A673 (cell line): ENCODE data around the gene ACTL10. TPM values are rescaled to one million over a fixed set of nuclear protein-coding genes. Genes with fewer than 3 reads are reported as not detected.

ENCODE experiments used
- BruUV-seq: library from RNA; stranded (reverse); fragments of 400-500 nt; replicated peaks from 2 replicates; lab custom pipeline; 2021; lab: Mats Ljungman, UMichigan
- CTCF ChIA-PET: fragments of 300-600 bp; sonication (Branson Sonifier 250); formaldehyde crosslinking; loops from one replicate; lab custom pipeline; 2022; ENCODE audit warnings: antibody characterized with exemption; lab: Charles Lee
- POLR2A ChIA-PET: fragments of 300-600 bp; sonication (Branson Sonifier 250); formaldehyde crosslinking; loops from one replicate; lab custom pipeline; 2022; ENCODE audit warnings: antibody characterized with exemption; ENCODE audit not compliant: low non-redundant PET; lab: Charles Lee
- DNase-seq: peaks from one replicate; pipeline ENCODE4 v3.0.0-alpha.2; 2015; ENCODE audit warnings: low spot score
- H3K27ac ChIP-seq: fragments of 200-600 bp; sonication (generic); 2 replicates; pipeline ENCODE4 v1.5.1; 2016; ENCODE audit warnings: mixed run types, low read depth, mild to moderate bottlenecking, mixed read lengths, antibody characterized with exemption, low read length; ENCODE audit not compliant: poor library complexity, severe bottlenecking
- H3K27me3 ChIP-seq: fragments of 200-600 bp; sonication (generic); replicated peaks from 2 replicates; pipeline ENCODE4 v1.6.1; 2017; ENCODE audit warnings: mixed run types, low read depth, mild to moderate bottlenecking, mixed read lengths, antibody characterized with exemption, low read length; ENCODE audit not compliant: insufficient read depth, poor library complexity
- H3K36me3 ChIP-seq: fragments of 200-600 bp; sonication (generic); 2 replicates; pipeline ENCODE4 v1.6.1; 2016; ENCODE audit warnings: mixed run types, mild to moderate bottlenecking, mixed read lengths, antibody characterized with exemption, low read length; ENCODE audit not compliant: insufficient read depth, poor library complexity, severe bottlenecking
- H3K4me1 ChIP-seq: fragments of 200-600 bp; sonication (generic); 2 replicates; pipeline ENCODE4 v1.6.1; 2017; ENCODE audit warnings: mixed run types, mild to moderate bottlenecking, mixed read lengths, antibody characterized with exemption, low read length; ENCODE audit not compliant: insufficient read depth, poor library complexity, severe bottlenecking
- H3K4me3 ChIP-seq: fragments of 200-600 bp; sonication (generic); 2 replicates; pipeline ENCODE4 v1.5.1; 2016; ENCODE audit warnings: low read depth, mixed run types, mild to moderate bottlenecking, mixed read lengths, low read length; ENCODE audit not compliant: poor library complexity, severe bottlenecking
- H3K9me3 ChIP-seq: fragments of 200-600 bp; sonication (generic); 2 replicates; pipeline ENCODE4 v1.6.1; 2016; ENCODE audit warnings: mixed run types, low read depth, mild to moderate bottlenecking, mixed read lengths, antibody characterized with exemption, low read length; ENCODE audit not compliant: poor library complexity, severe bottlenecking
- EZH2 ChIP-seq: fragments of 200-600 bp; sonication (generic); IDR thresholded peaks from 2 replicates; pipeline ENCODE4 v1.6.1; 2017; ENCODE audit warnings: borderline replicate concordance, low read depth, mild to moderate bottlenecking, mixed read lengths, antibody characterized with exemption, low read length; ENCODE audit not compliant: poor library complexity, severe bottlenecking
- intact Hi-C: fragments of 100-400 bp; cut with micrococcal nuclease; formaldehyde crosslinking; loops from one replicate; pipeline ENCODE4 v1.10.0; 2022; ENCODE audit not compliant: unreplicated experiment
- total RNA-seq: library from RNA; stranded (reverse); gene quantifications from 2 replicates; pipeline ENCODE4 v1.2.3, GENCODE V29; 2021
- TF ChIP-seq, protein P1 (sequence below): fragments of 300-800, 200-600 bp; sonication (generic); conservative IDR thresholded peaks from 2 replicates; pipeline ENCODE4 v1.5.1; 2017; ENCODE audit warnings: low read depth, mild to moderate bottlenecking, antibody characterized with exemption, low read length, moderate library complexity, mixed read lengths

The ACTL10 gene
- total RNA-seq, 1 experiment from 2014 or later, result 0.47 TPM

DNA sequence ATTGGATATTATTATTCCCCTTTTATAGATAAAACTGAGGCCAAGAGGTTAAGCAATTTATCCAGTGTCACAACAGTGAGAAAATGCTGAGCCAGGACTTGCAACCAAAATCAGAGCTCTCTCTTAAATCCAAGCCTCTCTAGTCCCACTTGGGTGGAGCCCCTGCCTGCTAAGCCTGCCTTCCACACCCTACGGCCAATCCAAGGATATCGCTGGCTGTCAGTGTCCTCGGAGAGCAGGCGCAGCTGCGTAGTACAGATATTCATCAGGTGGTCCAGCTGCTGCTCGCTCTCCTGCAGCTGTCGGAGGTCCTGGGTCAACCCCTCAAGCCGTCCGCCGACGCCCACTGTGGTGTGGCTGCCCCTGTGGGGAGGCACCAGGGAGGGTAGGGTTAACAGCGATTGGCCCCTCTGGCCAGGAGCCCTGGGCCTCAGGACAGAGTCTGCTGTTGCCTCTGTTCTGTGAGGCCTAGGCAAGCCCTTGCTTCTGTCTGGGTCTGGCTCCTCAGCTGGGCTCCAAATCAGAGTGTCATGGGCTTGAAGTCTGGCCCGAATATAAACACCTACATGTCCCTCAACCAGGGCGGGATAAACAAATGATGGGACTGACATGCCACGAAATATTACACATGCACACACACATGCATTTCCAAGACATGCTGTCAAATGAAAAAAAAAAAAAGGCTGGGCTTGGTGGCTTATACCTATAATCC, 11.4 kb downstream of the ACTL10 start:
- H3K27ac ChIP-seq, result no peak overlapping the region
- no peaks in the 10 kb centered on the region for H3K9me3 ChIP-seq
- no TSS peak for BruUV-seq
- intact Hi-C loops, result no loop called here
- H3K4me3 ChIP-seq, result no peak overlapping the region
- H3K4me1 ChIP-seq, result peaks cover 8% of the 10 kb centered on the region
- TF ChIP-seq, protein P1, sequence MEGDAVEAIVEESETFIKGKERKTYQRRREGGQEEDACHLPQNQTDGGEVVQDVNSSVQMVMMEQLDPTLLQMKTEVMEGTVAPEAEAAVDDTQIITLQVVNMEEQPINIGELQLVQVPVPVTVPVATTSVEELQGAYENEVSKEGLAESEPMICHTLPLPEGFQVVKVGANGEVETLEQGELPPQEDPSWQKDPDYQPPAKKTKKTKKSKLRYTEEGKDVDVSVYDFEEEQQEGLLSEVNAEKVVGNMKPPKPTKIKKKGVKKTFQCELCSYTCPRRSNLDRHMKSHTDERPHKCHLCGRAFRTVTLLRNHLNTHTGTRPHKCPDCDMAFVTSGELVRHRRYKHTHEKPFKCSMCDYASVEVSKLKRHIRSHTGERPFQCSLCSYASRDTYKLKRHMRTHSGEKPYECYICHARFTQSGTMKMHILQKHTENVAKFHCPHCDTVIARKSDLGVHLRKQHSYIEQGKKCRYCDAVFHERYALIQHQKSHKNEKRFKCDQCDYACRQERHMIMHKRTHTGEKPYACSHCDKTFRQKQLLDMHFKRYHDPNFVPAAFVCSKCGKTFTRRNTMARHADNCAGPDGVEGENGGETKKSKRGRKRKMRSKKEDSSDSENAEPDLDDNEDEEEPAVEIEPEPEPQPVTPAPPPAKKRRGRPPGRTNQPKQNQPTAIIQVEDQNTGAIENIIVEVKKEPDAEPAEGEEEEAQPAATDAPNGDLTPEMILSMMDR, result no peak
- TF ChIP-seq EZH2, result no peak
- peaks cover 29% of the 10 kb centered on the region for H3K36me3 ChIP-seq
- no peak for DNase-seq
- H3K27me3 ChIP-seq, result no peaks in the 10 kb centered on the region
- ChIA-PET POLR2A (no interaction called here), CTCF (no interaction called here)

DNA sequence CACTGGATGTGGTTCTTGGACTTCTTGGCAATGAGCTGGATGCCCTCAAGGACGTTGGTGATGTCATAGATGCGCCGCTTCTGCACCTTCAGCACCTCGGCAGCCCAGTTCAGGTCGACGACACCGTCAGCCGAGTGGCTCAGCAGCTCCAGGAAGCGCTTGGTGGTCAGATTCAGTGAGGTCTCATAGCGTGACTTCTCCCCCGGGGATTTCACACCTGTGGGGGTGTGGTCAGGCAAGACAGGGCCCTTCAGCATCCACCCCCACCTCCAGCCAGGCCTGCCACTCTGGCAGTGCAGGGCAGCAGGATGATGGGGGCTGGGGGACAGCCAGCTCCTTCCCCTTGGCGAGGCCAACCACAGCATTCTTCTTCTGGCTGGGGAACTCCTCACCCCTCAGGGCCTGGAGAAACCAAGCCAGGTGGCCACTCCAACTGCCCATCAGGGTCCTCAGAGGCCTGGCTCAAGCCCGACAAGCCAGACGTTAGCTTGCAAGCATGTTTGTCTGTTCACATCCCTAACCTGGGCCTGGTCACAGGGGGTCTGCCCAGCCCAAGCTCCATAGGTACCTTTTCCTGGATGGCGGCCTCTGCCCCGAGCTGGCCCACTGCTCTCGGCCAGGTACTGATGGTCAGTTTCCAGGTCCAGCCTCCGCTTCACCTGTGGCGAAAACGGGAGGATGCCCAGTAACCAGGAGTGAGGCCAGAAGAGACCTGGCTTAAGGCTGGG, 13.2 kb downstream of the ACTL10 start:
- Histone ChIP-seq H3K36me3 (peaks cover 29% of the 10 kb centered on the region), H3K27me3 (no peaks in the 10 kb centered on the region), H3K4me3 (no peak overlapping the region), H3K27ac (no peak overlapping the region), H3K4me1 (peaks cover 15% of the 10 kb centered on the region), H3K9me3 (no peaks in the 10 kb centered on the region)
- no peak for TF ChIP-seq EZH2
- TF ChIP-seq, protein P1, result no peak
- intact Hi-C loops, result no loop called here
- DNase-seq, result no peak
- POLR2A ChIA-PET, result interaction anchor here (0.6 kb wide), 1 partner anchor 253 kb away, joined by 7 read pairs; no protein-coding TSS in a partner anchor
- no TSS peak for BruUV-seq
- CTCF ChIA-PET, result no interaction called here

DNA sequence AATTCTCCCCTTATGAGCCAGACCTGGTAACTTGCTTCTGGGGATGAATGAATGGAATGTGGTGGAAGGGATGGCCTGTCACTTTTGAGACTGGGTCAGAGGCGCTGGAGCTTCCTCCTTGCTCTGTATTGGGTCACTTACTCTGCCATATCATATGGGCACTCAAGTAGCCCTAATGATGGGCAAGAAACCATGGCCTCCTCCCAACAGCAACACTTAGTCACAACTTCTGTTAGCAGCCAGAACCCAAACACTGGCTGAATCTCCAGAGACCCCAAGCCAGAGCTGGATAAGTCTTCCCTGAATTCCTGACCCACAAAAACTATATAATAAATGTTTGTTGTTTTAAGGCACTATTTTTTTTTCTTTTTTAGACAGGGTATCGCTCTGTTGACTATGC, 13.9 kb downstream of the ACTL10 start:
- no TSS peak for BruUV-seq
- H3K9me3 ChIP-seq, result no peaks in the 10 kb centered on the region
- H3K27me3 ChIP-seq, result no peaks in the 10 kb centered on the region
- no peak overlapping the region for H3K4me3 ChIP-seq
- CTCF ChIA-PET, result no interaction called here
- no peak for DNase-seq
- no peak overlapping the region for H3K27ac ChIP-seq
- POLR2A ChIA-PET, result no interaction called here
- TF ChIP-seq, protein P1, result no peak
- TF ChIP-seq EZH2, result no peak
- peaks cover 16% of the 10 kb centered on the region for H3K4me1 ChIP-seq
- H3K36me3 ChIP-seq, result peaks cover 29% of the 10 kb centered on the region
- intact Hi-C loops, result no loop called here
